ENCODE measurements around the gene THBD. TPM values are rescaled to one million over a fixed set of nuclear protein-coding genes. Genes with fewer than 3 reads are reported as not detected.

Gene THBD
- total and polyA plus RNA-seq, 2 of the 4 experiments (the other 2 are of a cell fraction) = 0.07 TPM; not detected in 1

Other genes starting within 250 kb of the THBD start
- gene SSTR4, start 14.4 kb downstream of the THBD start, total RNA-seq (2012; rRNA removed) = not detected in 2 replicates
- gene SSTR4, start 14.4 kb downstream of the THBD start, polyA plus RNA-seq (2012; rRNA removed) = not detected in 2 replicates
- under 0.01 TPM in 1 of 2 replicates, not detected in the other for gene CD93, start 36.7 kb upstream of the THBD start, total RNA-seq (2012; rRNA removed)
- gene CD93, start 36.7 kb upstream of the THBD start, polyA plus RNA-seq (2012; rRNA removed) = 0.02 TPM in 1 of 2 replicates, not detected in the other